Ammon's horn (tissue), 1 donor: ENCODE measurements around the gene CHIC2.
"Not testable (repeated sequence)": the region's sequence is repeated elsewhere in the genome, so short reads cannot be mapped to it uniquely, and the experiment has no call there.

Source experiments
- DNase-seq: peaks from one replicate; pipeline ENCODE4 v3.0.0-alpha.2; 2016; ENCODE audit warnings: low spot score

CHIC2 gene

DNA sequence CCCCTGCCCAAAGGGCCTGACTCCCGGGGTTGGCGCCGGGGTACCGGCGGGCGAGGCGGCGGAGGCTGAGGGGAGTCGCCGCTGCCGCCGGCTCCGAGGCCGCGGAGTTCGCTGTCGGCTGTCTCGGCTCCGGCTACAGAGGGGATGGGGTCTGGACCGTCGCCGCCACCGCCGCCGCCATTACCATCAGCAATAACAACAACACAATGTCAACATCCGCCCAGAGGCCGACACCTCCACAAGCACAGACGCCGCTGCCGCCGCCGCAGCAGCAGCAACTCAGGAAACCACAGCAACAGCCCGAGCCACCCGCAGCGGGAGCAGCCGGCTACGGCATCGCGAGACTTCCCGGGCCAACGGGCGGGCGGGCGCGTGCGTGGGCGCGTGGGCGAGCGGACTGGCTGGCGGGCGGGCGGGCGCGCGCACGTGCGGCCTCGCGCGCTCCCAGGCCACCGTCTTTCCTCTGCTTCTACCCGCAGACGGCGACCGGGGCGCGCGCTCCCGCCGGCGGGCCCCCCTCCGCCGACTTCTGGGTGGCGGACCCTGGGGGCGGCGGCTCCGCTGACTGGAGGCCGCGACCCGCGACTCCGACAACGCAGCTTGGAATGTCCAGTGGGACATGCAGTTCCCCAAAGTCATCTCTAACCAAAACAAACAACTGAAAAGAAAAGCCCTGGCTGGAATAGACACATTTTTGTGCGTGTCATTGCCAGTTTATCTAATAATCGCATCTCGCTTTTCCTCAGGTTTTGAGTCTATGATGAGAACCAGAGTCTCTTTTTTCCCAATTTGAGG lies at the start of gene CHIC2:
CHIC2 (minus strand) TSS at position 289 of the 795 bp plus-strand sequence. CDS start 305 bp downstream, outside the sequence.
- DNase-seq: peak; percentile 93

DNA sequence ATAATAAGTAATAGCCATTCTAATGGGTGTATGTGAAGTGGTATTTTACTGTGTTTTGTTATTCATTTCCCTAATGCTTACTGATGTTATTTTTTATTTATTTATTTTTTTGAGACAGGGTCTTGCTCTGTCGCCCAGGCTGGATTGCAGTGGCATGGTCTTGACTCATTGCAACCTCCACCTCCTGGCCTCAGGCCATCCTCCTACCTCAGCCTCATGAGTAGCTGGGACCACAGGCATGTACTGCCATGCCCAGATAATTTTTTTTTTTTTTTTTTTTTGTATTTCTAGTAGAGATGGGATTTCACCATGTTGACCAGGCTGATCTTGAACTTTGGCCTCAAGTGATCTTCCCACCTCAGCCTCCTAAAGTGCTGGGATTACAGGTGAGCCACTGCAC lies 48.8 kb upstream of the CHIC2 start:
- not testable (repeated sequence) for DNase-seq

GRCh38 chr4:54110019-54110416 lies 45.6 kb upstream of the CHIC2 start:
- DNase-seq: no peak

DNA sequence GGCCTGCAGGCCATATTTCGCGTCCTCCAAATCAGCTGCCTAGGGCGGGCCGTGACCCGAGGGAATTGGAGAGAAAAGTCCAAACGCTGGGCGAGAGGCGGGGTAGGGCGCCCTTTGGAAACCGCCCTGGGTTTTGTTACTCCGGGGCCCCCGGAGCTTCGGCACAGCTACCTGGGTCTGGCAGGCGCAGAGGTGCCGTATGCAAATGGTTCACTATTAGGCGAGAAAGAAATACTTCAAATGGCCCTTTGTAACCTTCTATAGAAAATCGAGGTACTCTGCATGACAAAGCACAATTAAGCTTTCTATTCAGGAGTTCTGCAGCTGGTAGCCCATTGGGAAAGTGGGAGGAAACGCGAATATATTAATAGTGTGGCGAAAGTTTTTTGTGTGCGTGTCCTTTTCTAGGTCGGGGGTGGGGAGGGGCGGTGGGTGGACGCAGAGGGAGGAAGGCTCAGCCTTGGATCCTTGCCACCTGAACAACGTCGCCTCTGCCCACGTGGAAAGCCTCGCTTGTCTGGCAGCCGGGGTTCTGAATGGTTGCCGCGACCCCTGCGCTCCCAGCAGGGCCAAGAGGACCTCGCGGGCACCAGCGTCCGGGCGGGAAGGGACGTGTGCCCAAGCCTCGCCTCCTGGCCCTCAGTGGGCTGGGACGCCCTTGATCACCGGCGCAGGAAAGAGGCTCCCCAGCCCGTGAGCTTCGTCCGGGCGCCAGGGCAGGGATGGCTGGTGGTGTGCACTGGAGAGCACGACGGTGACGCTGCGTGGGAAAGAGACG lies 45.0 kb upstream of the CHIC2 start:
- DNase-seq: no peak

- DNase-seq: no peak
These were observed 43.7 kb upstream of the CHIC2 start for GRCh38 chr4:54107951-54108748.

GRCh38 chr4:54104907-54105306 lies 40.5 kb upstream of the CHIC2 start:
- DNase-seq: no peak

DNA sequence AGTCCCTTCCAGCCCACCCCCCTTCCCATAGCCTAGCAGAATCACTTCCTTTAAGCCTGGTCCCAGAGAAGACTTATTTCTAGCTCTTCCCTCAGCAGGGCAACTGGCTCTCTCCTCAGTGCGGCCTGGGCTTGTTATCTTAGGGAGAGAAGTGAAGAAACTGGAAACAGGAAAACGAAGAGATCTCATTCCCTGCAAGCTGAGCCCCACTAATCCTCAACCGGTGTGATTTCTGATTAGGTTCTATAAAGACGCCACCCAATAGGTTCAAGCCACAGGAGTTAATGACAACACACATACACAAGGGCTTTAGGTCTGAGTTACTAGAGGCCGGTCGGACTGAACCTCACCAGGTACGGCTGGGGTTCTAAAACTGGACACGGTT lies 38.8 kb upstream of the CHIC2 start:
- no peak for DNase-seq

- DNase-seq: no peak
These were observed 38.2 kb upstream of the CHIC2 start for GRCh38 chr4:54102531-54103106.

- no peak for DNase-seq
These were observed 37.0 kb upstream of the CHIC2 start for GRCh38 chr4:54101190-54102041.

GRCh38 chr4:54100595-54101189 lies 36.3 kb upstream of the CHIC2 start:
- no peak for DNase-seq

- DNase-seq: no peak
These were observed 35.6 kb upstream of the CHIC2 start, which contains the start of gene GSX2 for GRCh38 chr4:54099748-54100574. Gene GSX2, plus strand, starts transcription at chr4:54100163. Its CDS starts 182 bp downstream, at chr4:54100345.

DNA sequence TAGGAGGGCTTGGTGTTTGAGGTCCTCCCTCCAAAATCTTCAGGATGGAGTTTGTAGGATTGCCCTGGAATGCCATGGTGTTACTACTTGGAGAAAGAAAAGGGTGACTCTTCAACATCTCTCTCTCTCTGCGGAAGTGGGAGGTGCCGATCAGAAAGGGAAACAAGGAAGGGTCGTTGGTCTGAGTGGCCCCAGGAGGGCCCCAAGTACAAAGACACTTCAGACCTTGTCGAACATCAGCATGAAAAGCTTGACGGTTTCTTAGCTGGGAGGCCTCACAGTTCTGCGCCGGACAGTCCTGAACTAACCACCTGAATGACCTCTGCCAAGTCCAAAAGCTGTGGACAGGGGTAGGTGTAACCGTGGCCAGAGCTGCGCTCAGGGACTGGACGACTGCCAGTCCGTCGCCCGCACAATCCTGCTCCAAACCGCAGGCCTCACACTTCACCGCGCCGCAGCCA lies 34.9 kb upstream of the CHIC2 start:
- no peak for DNase-seq

DNA sequence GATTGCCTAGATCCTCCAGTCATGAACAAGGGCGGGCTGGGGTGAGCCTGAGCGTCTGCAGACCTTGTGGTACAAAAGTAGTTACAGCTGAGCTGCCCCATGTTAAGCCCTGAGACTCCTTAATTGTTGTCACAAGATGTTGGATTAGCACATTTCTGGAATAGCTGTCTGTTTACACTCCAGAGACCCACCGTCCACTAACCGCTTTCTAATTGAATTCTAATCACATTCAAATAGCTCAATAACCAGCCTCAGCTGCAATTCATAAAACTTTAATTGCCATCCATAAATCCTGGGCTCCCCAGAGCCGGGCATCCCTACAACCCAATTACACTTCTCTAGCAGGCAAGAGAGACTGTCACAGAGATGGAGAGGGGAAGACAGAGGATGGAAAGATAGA lies 34.0 kb upstream of the CHIC2 start:
- DNase-seq: no peak

- DNase-seq: no peak
These were observed 32.7 kb upstream of the CHIC2 start for GRCh38 chr4:54097152-54097551.

DNA sequence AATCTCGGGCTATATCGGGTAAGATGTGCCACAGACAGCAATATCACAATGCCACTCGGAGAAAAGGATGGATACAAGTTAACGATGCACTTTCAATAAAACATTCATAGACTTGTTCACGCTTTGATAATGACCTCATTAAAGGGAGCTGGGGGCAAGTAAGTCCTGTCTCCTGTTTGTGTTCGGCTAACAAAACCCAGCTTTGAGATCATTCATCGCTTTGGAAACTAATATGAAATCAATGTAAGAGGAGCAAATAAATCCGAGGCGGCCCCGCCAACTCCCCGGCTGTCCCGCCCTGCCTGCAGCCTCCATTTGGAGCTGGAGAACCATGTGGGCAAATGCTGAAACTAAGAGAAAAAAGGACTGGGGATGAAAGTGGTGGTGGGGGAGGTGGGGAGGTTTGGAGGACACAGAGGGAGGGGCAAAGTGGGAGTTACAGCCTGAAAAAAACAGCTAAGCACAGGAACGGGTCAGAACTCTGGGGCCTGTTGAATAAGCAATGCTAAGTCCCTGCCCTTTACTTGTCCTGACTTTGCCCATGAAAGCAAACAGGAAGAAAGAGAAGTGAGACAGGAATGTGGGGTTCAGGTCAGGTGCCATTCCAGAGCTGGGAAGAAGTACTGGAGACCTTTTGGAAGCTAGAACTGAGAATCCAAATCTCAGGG lies 32.0 kb upstream of the CHIC2 start:
- no peak for DNase-seq

- DNase-seq: no peak
These were observed 30.9 kb upstream of the CHIC2 start for GRCh38 chr4:54095110-54095825.

GRCh38 chr4:54094451-54094850 lies 30.0 kb upstream of the CHIC2 start:
- DNase-seq: no peak
